Activated T-helper 1 cell treated with anti-CD3 and anti-CD28 coated beads, Interleukin-2, amount 50 U/mL, for 16 hours (primary cell): Measurements from ENCODE around the gene CLOCK.

ENCODE experiments used
- DNase-seq, 2 donors: peaks; one replicate each; pipeline ENCODE4 v3.0.0-alpha.2; 2020; ENCODE audit warnings: low read depth in 1 of 2, low spot score in 1 of 2

CLOCK gene

DNA sequence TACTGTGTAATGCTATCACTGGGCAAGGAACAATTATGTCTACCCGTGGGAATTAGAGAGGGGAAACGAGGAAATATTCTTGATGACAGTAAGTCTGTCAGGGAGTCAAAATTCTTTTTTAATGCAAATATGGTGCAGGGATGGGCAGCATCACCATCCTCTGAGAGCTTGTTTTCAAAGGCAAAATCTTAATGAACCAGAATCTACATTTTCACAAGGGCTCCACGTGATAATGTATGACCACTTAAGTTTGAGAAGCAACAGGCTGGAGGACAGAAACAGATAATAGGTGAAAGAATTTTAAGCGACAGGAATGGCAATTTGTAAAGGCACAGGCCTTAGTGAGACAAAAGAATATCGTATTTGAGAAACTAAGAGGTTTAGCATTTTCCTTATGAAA, 63.4 kb downstream of the CLOCK start:
- no peak for DNase-seq

DNA sequence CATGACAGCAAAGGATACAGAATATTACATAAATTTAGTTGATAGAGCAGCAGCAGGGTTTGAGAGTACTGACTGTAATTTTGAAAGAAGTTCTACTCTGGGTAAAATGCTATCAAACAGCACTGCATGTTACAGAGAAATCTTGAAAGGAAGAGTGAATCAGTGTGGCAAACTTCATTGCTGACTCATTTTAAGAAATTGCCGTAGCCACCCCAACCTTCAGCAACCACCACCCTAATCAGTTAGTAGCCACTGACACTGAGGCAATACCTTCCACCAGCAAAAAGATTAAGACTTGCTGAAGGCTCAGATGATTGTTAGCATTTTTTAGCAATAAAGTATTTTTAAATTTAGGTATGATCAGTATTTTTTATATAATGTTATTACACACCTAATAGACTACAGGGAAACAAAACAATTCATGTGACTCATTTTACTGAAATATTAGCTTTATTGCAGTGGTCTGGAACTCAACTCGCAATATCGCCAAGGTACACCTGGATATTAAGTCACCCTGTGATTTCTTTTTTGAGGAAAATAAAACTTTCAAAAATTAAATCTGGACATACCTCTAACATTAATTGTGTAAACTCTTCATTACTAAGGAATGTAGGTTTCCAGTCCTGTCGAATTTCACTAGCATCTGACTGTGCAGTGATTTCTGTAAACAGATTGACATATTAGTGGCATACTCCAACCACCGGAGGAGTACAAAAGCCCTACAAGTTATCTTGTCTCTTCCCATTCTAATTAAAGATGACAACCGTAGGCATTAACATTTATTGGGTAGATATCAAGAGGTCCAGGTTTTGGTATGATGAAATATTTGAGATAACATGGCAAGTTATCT, 71.1 kb downstream of the CLOCK start:
- DNase-seq, result no peak

- no peak for DNase-seq
Measured at GRCh38 chr4:55469979-55470378, 76.7 kb downstream of the CLOCK start.

GRCh38 chr4:55468724-55469123, 78.0 kb downstream of the CLOCK start:
- DNase-seq, result no peak

GRCh38 chr4:55466001-55466400, 80.7 kb downstream of the CLOCK start:
- DNase-seq, result no peak

DNA sequence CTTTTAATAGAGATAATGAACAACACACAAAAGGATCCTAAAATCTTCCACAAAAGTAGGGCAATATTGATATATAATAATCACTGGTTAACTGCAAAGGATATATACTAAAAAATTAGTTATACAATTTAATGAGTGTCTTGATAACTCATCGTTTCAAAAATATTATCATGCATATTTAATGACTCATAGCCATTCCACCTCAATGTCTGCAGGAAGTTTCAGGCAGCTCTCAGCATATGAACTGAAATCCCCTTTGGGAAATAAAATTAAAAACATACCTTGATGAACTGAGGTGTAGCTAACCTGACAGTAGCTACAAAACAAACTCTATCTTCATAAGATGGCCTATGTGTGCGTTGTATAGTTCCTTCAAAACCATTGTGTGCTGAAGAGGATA, 88.1 kb downstream of the CLOCK start:
- DNase-seq, result no peak

DNA sequence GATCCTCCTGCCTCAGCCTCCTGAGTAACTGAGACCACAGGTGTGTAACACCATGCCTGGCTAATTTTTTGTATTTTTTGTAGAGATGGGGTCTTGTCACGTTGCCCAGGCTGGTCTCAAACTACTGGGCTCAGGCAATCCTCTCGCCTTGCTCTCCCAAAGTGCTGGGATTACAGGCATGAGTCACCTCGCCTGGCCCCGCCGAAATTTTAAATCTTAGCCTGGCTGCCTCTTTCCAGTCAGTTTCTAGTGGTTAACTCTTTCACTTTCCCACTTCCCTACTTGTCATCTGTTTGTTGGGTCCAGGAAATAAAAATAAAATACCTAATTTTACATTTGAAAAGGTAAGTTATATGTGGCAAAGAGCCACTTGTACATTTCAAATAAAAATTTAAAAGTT, 88.5 kb downstream of the CLOCK start:
- no peak for DNase-seq

- no peak for DNase-seq
Measured at GRCh38 chr4:55450566-55450965, 96.1 kb downstream of the CLOCK start.

GRCh38 chr4:55447831-55448230, 98.9 kb downstream of the CLOCK start:
- DNase-seq, result no peak

DNA sequence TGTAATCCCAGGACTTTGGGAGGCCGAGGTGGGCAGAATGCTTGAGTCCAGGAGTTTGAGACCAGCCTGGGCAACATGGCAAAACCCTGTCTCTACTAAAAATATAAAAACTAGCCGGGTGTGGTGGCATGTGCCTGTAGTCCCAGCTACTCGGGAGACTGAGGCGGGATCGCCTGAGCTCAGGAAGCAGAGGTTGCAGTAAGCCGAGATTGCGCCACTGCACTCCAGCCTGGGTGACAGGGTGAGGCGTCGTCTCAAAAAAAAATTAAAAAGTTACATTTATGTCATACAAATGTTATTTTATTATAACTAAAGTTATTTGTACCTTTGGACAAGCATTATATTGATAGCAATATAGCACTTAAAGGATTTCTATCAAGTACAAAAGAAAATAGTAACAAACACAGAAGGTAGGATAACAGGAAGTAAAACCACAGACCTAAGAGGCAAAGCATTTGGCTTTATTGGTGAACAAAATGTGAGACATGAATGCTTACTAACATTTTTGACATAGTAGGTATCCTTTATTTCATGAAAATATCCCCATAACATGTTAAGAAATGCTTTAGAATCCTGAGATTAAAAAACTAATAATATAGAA, 99.5 kb downstream of the CLOCK start:
- no peak for DNase-seq

GRCh38 chr4:55446578-55446922, 100.2 kb downstream of the CLOCK start:
- no peak for DNase-seq

DNA sequence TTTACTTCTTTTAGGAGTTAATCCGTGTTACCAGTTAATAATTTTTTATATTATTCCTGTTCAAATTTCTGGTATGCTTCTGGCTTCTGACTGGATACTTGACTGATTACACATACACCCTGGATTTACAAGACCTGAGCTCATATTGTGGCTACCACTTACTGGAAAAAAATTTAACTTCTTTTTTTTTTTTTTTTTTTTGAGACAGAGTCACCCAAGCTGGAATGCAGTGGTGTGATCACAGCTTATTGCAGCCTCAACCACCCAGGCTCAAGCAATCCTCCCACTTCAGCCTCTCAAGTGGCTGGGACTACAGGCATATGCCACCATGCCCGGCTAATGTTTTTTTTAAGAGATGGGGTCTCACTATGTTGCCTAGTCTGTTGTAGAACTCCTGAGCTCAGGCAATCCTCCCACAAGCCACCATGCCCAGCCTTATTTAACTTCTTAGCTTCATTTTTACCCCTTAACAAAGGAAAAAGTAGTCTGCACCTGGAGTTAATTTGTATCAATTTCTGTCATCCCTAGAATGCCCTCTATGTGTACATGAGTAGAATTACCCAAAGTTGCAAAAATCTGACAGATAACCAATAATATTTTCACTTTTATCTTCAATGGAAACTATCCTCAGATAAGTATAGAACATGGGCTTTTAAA, 100.7 kb downstream of the CLOCK start:
- no peak for DNase-seq

DNA sequence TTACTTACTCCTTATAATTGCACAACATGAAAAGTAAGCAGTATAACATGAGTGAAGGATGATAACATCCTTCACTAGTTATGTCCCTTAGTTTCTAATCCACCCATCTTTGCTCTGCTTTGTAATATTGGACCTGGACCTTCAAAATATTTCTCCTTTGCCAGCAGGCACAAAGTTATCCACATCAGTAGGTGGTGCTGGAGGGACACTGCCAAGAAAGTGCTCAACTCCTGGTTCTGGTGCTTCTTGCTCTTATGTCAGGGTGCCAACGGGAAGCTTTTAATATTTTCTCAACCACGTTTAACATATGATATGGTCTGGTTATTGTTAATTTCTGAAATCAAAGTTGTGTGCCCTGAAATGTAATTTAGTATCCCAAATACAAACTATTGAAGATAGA, 101.9 kb downstream of the CLOCK start:
- no peak for DNase-seq

- DNase-seq, result no peak
Measured at GRCh38 chr4:55442541-55442940, 104.2 kb downstream of the CLOCK start.

GRCh38 chr4:55440786-55441185, 105.9 kb downstream of the CLOCK start:
- no peak for DNase-seq

GRCh38 chr4:55439023-55439422, 107.7 kb downstream of the CLOCK start:
- DNase-seq, result no peak

DNA sequence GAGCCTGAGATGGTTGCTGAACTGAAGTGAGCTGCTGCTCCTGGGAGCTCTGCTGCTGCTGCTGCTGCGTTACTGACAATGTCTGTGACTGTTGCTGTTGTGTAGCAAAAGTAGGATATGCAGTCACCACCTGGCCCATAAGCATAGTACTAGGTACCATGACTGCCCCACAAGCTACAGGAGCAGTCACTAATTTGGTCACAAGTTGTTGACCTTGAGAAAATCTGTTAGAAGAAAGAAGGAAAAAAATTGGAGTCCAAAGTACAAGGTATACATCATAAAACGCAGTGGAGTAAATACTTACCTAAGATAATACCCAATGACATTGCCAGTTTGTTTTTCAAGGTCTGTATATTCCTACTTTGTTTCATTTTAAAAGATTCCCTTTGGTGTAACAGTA, 108.4 kb downstream of the CLOCK start:
- DNase-seq, result no peak

DNA sequence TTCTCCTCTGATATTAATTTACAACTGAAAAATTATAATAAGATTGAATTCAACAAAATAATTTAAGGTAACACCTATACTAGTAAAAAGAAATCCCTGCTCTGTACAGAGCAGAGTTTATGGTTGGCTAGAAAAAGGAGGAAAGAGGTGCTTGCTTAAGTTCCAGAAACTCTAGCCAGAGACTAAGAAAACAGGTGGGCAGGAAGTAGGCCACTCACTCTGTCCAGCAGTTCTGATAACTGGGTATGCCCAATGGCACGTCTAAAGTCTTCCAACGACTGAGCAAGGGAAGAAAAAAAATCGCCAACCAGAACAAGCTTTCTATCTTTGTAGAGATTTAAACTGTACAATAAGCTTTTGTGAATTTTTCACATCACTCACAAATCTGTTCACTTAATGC, 108.9 kb downstream of the CLOCK start:
- DNase-seq, result no peak

DNA sequence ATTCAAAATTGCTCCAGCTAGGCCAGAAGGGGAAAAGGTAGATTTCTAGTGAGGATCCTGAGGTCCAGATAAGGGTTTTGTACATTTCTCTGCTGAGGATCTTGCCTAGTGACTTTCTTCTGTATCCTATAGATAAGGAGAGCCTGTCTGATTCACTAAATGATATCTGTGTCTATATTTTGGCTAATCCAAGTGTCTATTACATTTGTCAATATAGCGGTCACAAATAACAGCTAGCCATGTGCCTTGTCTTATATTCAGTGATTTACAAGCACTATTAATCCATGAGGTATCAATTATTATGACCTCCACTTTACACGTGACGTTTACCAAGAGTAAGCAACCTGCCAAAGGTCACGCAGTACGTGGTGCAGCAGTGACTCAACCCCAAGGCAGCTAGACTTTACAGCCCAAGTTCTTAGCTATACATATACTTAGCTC, 109.3 kb downstream of the CLOCK start:
- no peak for DNase-seq

- no peak for DNase-seq
Measured at GRCh38 chr4:55435141-55435841, 111.4 kb downstream of the CLOCK start.

GRCh38 chr4:55431710-55432336, 114.9 kb downstream of the CLOCK start:
- DNase-seq, result no peak
